ENCODE results near the gene RTKN2.

DNA sequence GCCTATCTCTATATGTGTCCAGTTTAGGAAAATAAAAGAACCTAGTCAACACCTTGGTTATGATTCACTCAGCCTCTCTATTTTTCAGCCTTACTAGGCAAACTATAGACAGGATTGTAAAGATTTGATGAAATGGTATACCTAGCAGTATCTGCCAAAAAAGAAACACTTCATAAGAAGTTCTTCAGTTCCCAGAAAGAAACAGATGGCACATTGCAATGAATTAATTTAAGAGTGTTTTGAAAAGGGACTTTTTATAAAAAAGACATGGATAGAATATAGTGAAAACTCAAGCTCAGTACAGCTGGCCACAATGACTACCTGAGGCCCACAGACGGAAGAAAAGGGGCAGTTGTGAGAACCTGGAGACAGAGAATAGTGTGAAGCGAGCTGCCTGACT lies 40.6 kb upstream of the RTKN2 start:
- no peak for TF ChIP-seq GATA3 (IDR thresholded peaks at IDR 0.05; ENCODE audit: low read depth, low read length)
- TF ChIP-seq GATA2 (IDR thresholded peaks at IDR 0.05; ENCODE audit: low read depth, low read length) = no peak
